Measurements from ENCODE around the gene PITPNM3.

GRCh38 chr17:6437956-6438355 is 118.4 kb downstream of the PITPNM3 start:
- TF ChIP-seq POLR2A (IDR thresholded peaks at IDR 0.05; ENCODE audit: low read length) (no peak), GATA1 (IDR thresholded peaks at IDR 0.05; ENCODE audit: low read depth, low read length) (no peak)
